Left ventricle myocardium inferior (tissue), 1 donor: Measurements from ENCODE around the gene GALE. TPM values are rescaled to one million over a fixed set of nuclear protein-coding genes. Genes with fewer than 3 reads are reported as not detected.
"Not testable (repeated sequence)": the region's sequence is repeated elsewhere in the genome, so short reads cannot be mapped to it uniquely, and the experiment has no call there.

ENCODE experiments used
- DNase-seq: peaks from one replicate; pipeline ENCODE4 v3.0.0-alpha.2; 2020
- H3K27ac ChIP-seq: fragments of 200-600 bp; replicated peaks from 2 replicates; pipeline ENCODE4 v1.8.0; 2021
- H3K27me3 ChIP-seq: fragments of 200-600 bp; 2 replicates; pipeline ENCODE4 v1.8.0; 2021; ENCODE audit warnings: low read depth
- H3K36me3 ChIP-seq: fragments of 200-600 bp; 2 replicates; pipeline ENCODE4 v1.8.0; 2021
- H3K4me1 ChIP-seq: fragments of 200-600 bp; 2 replicates; pipeline ENCODE4 v1.8.0; 2021
- H3K4me3 ChIP-seq: fragments of 200-600 bp; 2 replicates; pipeline ENCODE4 v1.8.0; 2021; ENCODE audit warnings: mild to moderate bottlenecking, moderate library complexity
- H3K9me3 ChIP-seq: fragments of 200-600 bp; replicated peaks from 2 replicates; pipeline ENCODE4 v1.8.0; 2021
- intact Hi-C: fragments of 100-400 bp; cut with micrococcal nuclease; formaldehyde crosslinking; loops from one replicate; pipeline ENCODE4 v1.11.0; 2022
- total RNA-seq: library from RNA; stranded (reverse); fragmentation: NEBNext Ultra II Directional; extraction: Animal tissue kit (Norgen Biotek cat#: 25700); gene quantifications from one replicate; pipeline ENCODE4 v1.2.1, GENCODE V29; 2021
- TF ChIP-seq, protein P1 (sequence below): fragments of 200-600 bp; IDR thresholded peaks from 2 replicates; pipeline ENCODE4 v1.8.0; 2021; ENCODE audit warnings: antibody characterized with exemption, mild to moderate bottlenecking, borderline replicate concordance
- donor health status: DM: no; HTN: yes; CAD: no; lungs with severe emphysema.

The GALE gene
- total RNA-seq, 1 donor from 2014 or later = 6.3 TPM

DNA sequence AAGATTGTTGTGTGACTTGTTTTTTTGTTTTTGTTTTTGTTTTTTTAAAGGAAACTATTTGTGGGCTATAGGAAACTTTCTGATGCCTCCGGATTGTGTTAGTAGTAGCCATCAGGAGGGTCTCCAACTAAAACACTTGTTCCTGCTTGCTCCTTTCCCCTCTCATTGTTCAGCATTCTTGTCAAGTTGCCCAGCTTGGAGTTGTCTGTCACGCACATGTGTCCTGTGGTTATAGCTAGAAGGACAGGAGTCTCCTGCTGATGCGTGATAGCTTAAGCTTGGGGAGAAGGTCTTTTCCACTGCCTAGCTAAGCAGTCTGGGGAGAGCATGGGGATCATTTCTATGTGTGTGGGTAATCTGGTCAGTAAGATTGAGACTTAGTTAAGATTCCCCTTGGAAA, 12.9 kb downstream of the GALE start:
- peaks cover 25% of the 10 kb centered on the region for H3K4me1 ChIP-seq
- H3K27me3 ChIP-seq = no peaks in the 10 kb centered on the region
- H3K9me3 ChIP-seq = no peaks in the 10 kb centered on the region
- TF ChIP-seq, protein P1, sequence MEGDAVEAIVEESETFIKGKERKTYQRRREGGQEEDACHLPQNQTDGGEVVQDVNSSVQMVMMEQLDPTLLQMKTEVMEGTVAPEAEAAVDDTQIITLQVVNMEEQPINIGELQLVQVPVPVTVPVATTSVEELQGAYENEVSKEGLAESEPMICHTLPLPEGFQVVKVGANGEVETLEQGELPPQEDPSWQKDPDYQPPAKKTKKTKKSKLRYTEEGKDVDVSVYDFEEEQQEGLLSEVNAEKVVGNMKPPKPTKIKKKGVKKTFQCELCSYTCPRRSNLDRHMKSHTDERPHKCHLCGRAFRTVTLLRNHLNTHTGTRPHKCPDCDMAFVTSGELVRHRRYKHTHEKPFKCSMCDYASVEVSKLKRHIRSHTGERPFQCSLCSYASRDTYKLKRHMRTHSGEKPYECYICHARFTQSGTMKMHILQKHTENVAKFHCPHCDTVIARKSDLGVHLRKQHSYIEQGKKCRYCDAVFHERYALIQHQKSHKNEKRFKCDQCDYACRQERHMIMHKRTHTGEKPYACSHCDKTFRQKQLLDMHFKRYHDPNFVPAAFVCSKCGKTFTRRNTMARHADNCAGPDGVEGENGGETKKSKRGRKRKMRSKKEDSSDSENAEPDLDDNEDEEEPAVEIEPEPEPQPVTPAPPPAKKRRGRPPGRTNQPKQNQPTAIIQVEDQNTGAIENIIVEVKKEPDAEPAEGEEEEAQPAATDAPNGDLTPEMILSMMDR = no peak
- no peak overlapping the region for H3K27ac ChIP-seq
- H3K4me3 ChIP-seq = no peak overlapping the region
- peaks cover 54% of the 10 kb centered on the region for H3K36me3 ChIP-seq
- intact Hi-C loops = no loop called here
- no peak for DNase-seq

DNA sequence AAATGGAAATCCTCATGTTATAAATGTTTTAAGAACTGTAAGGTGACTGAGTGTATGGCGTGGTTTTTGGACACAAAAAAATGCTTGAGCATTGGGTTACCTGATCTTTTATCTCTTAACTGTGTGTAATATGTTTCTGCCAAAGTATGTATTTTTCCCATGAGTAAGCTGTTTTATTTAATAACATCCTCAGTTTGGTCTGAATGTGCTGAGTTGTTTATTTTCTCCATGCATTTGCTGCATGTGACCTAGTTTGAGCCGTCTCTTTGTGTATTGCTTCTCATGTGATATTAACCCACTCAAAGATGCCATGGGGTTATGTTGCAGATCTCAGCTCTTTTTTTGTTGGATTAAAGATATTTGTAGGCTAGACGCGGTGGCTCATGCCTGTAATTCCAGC, 15.7 kb downstream of the GALE start:
- Histone ChIP-seq H3K36me3 (peaks cover 82% of the 10 kb centered on the region), H3K27me3 (no peaks in the 10 kb centered on the region), H3K4me3 (no peak overlapping the region), H3K4me1 (peaks cover 5% of the 10 kb centered on the region), H3K9me3 (no peaks in the 10 kb centered on the region), H3K27ac (no peak overlapping the region)
- no peak for DNase-seq
- intact Hi-C loops = no loop called here
- TF ChIP-seq, protein P1 = no peak

DNA sequence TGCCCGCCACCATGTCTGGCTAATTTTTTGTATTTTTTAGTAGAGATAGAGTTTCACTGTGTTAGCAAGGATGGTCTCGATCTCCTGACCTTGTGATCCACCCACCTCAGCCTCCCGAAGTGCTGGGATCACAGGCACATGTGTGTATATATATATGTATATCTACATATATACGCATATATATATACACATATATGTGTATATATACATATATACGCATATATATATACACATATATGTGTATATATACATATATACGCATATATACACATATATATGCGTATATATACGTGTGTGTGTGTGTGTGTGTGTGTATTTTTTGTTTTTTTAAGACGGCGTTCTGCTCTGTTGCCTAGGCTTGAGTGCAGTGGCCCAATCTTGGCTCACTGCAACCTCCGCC, 17.4 kb downstream of the GALE start:
- H3K4me3 ChIP-seq, H3K27ac ChIP-seq, H3K27me3 ChIP-seq, H3K9me3 ChIP-seq, DNase-seq, intact Hi-C loops: not testable (repeated sequence)
- Histone ChIP-seq H3K36me3 (peaks cover 74% of the 10 kb centered on the region), H3K4me1 (peaks cover 21% of the 10 kb centered on the region)

DNA sequence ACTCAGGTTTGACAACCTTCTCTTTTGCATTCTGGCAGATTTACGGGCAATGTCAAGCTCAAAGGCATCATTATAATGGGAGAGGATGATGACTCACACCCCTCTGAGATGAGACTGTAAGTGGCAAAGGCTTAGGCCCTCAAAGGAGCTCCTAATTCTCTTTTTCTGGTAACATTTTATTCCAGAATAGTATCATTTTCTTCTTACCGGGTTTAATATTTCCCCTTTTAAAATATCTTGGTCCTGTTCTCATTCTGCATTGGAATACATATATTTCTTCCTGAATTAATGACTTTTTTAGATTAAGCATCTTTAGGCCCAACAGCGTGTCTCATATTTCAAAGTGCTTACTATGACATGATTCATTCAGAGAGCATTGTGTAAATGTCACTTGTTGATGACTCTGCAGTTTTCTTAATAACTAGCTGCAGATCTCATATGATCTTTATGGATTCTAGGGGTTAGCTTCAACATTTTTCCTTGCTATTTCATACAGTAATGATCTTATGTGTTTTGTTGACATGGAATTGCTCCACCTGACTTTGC, 20.7 kb downstream of the GALE start:
- H3K4me3 ChIP-seq = no peak overlapping the region
- peaks cover 50% of the 10 kb centered on the region for H3K4me1 ChIP-seq
- no peak for DNase-seq
- no peak overlapping the region for H3K27ac ChIP-seq
- TF ChIP-seq, protein P1 = no peak
- intact Hi-C loops = no loop called here
- peaks cover 43% of the 10 kb centered on the region for H3K36me3 ChIP-seq
- H3K9me3 ChIP-seq = no peaks in the 10 kb centered on the region
- H3K27me3 ChIP-seq = no peaks in the 10 kb centered on the region

DNA sequence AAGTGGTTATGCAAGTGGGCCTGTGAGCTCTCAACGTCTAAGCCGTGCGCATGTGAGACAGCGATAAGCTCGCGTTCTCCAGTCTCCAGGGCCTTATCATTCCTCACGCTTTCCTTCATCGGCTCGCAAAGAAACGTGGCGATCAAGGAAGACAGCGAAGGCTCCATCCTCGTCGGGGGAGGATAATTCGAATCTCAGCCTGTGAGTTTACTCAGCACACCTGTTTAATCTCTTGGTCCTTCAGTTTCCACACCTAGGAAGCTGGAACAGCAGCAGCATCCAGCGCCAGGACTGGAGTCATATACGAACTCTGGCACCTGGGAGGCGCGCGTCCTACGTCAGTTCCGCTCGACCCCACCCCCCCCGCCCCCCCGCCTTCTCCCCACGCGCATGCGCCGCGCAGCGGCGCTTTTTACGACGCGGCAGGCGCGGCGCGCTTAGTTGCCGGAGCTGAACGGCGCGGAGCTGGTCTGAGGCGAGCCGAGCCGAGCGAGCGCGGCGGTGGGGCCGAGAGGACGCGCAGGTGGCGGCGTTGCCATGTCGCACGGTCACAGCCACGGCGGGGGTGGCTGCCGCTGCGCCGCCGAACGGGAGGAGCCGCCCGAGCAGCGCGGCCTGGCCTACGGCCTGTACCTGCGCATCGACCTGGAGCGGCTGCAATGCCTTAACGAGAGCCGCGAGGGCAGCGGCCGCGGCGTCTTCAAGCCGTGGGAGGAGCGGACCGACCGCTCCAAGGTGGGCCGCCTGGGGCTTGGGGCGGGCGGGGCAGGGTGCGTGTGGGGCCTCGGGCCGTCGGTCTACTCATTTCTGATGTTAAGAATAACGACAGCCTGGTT, 22.4 kb downstream of the GALE start, which contains the start of gene PITHD1:
PITHD1 (plus strand) TSS at position 440 of the 836 bp plus-strand sequence; CDS start at position 538, 98 bp downstream.
- H3K9me3 ChIP-seq = no peaks in the 10 kb centered on the region
- TF ChIP-seq, protein P1 = no peak
- H3K27me3 ChIP-seq = no peaks in the 10 kb centered on the region
- H3K27ac ChIP-seq = peak within 1 kb of the TSS; percentile 94
- DNase-seq = peak; percentile 75
- intact Hi-C loops = no loop called here
- peaks cover 31% of the 10 kb centered on the region for H3K36me3 ChIP-seq
- peak within 1 kb of the TSS; percentile 97 for H3K4me3 ChIP-seq
- peaks cover 67% of the 10 kb centered on the region for H3K4me1 ChIP-seq

DNA sequence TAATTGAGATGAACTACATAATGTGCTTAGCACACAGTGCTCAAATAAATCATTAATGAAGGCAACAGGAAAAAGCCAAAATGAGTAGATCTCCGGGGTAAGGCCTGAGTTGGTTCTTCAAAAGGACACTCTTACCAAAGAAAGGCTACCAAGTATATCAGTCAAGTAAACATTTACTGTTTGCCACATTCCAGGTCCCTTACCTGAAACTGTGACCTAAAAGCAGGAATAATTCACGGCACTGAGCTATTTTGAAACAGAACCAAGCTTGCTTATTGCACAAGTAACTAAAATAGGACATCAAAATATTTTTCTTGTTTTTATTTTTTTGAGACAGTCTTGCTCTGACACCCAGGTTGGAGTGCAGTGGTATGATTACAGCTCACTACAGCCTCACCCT, 24.3 kb downstream of the GALE start:
- intact Hi-C loops = no loop called here
- Histone ChIP-seq H3K27me3 (no peaks in the 10 kb centered on the region), H3K4me3 (no peak overlapping the region), H3K4me1 (peaks cover 83% of the 10 kb centered on the region), H3K9me3 (no peaks in the 10 kb centered on the region), H3K27ac (no peak overlapping the region), H3K36me3 (peaks cover 22% of the 10 kb centered on the region)
- TF ChIP-seq, protein P1 = no peak
- DNase-seq = no peak
